Mesenchymal stem cell (in vitro differentiated cells and primary cell): ENCODE data around the gene DIP2B.

ENCODE experiments used
- DNase-seq: peaks from one replicate; pipeline ENCODE4 v3.0.0-alpha.2; 2013
- H2AFZ ChIP-seq: one replicate; pipeline ENCODE4 v1.6.1; 2013; ENCODE audit warnings: low read depth, mild to moderate bottlenecking, control low read depth, inconsistent platforms, low read length, moderate library complexity
- H2AK5ac ChIP-seq: 2 replicates; pipeline ENCODE4 v1.6.1; 2013; ENCODE audit warnings: low read length, moderate library complexity, mild to moderate bottlenecking, inconsistent platforms; ENCODE audit not compliant: severe bottlenecking
- H2BK120ac ChIP-seq: one replicate; pipeline ENCODE4 v1.6.1; 2013; ENCODE audit warnings: low read depth, mild to moderate bottlenecking, inconsistent platforms, low read length, moderate library complexity
- H2BK12ac ChIP-seq, 2 experiments: one replicate each; pipeline ENCODE4 v1.6.1; 2013; ENCODE audit warnings: inconsistent platforms in 2 of 2, low read length in 2 of 2, mild to moderate bottlenecking in 2 of 2, moderate library complexity in 2 of 2, control low read depth in 1 of 2
- H2BK15ac ChIP-seq: one replicate; pipeline ENCODE4 v1.6.1; 2013; ENCODE audit warnings: mild to moderate bottlenecking, low read depth, inconsistent platforms; ENCODE audit not compliant: poor library complexity, severe bottlenecking
- H2BK5ac ChIP-seq: 2 replicates; pipeline ENCODE4 v1.6.1; 2013; ENCODE audit warnings: low read depth, mild to moderate bottlenecking, low read length, control low read depth, inconsistent platforms; ENCODE audit not compliant: poor library complexity, severe bottlenecking
- H3K14ac ChIP-seq, 2 experiments: one replicate each; pipeline ENCODE4 v1.6.1; 2013; ENCODE audit warnings: inconsistent platforms in 2 of 2, low read length in 2 of 2, control low read depth in 1 of 2, mild to moderate bottlenecking in 1 of 2, moderate library complexity in 1 of 2
- H3K18ac ChIP-seq, 2 experiments: one replicate each; pipeline ENCODE4 v1.6.1; 2013; ENCODE audit warnings: inconsistent platforms in 2 of 2, low read length in 2 of 2, control low read depth in 1 of 2, low read depth in 1 of 2, mild to moderate bottlenecking in 1 of 2
- H3K23ac ChIP-seq, 2 experiments: one replicate each; pipeline ENCODE4 v1.6.1; 2013; ENCODE audit warnings: inconsistent platforms in 2 of 2, low read length in 2 of 2, mild to moderate bottlenecking in 2 of 2, moderate library complexity in 2 of 2, control low read depth in 1 of 2
- H3K27ac ChIP-seq: 2 replicates; pipeline ENCODE4 v1.5.1; 2013; ENCODE audit warnings: mild to moderate bottlenecking, moderate library complexity, low read length, control low read depth, inconsistent platforms; ENCODE audit not compliant: poor library complexity, severe bottlenecking
- H3K27me3 ChIP-seq, 2 experiments: 2 replicates each; pipeline versions ENCODE4 v1.6.1 to v1.7.0; 2013; ENCODE audit warnings: low read length in 2 of 2, mild to moderate bottlenecking in 2 of 2, moderate library complexity in 2 of 2, control low read depth in 1 of 2, inconsistent platforms in 1 of 2; ENCODE audit not compliant: control insufficient read depth in 1 of 2, insufficient read depth in 1 of 2
- H3K36me3 ChIP-seq, 2 experiments: 2 replicates each; pipeline versions ENCODE4 v1.6.1 to v1.7.0; 2013; ENCODE audit warnings: low read length in 2 of 2, control low read depth in 1 of 2, inconsistent platforms in 1 of 2, low read depth in 1 of 2, mild to moderate bottlenecking in 1 of 2; ENCODE audit not compliant: insufficient read depth in 2 of 2, control insufficient read depth in 1 of 2
- H3K4ac ChIP-seq, 2 experiments: one replicate each; pipeline ENCODE4 v1.6.1; 2013; ENCODE audit warnings: inconsistent platforms in 2 of 2, low read length in 2 of 2, mild to moderate bottlenecking in 2 of 2, moderate library complexity in 2 of 2, control low read depth in 1 of 2, low read depth in 1 of 2
- H3K4me1 ChIP-seq: 2 replicates; pipeline ENCODE4 v1.6.1; 2013; ENCODE audit warnings: low read depth, low read length, control low read depth; ENCODE audit not compliant: control insufficient read depth, insufficient read depth
- H3K4me2 ChIP-seq: 2 replicates; pipeline ENCODE4 v1.6.1; 2013; ENCODE audit warnings: low read length, mild to moderate bottlenecking, inconsistent platforms; ENCODE audit not compliant: poor library complexity, severe bottlenecking
- H3K4me3 ChIP-seq, 2 experiments: 2 replicates each; pipeline versions ENCODE4 v1.5.1 to v1.7.0; 2013; ENCODE audit warnings: low read length in 2 of 2, mild to moderate bottlenecking in 2 of 2, control low read depth in 1 of 2, low read depth in 1 of 2; ENCODE audit not compliant: insufficient read depth in 1 of 2
- H3K79me1 ChIP-seq: replicated peaks from 2 replicates; pipeline ENCODE4 v1.6.1; 2013; ENCODE audit warnings: mild to moderate bottlenecking, control low read depth, low read length, inconsistent platforms; ENCODE audit not compliant: poor library complexity, severe bottlenecking
- H3K9ac ChIP-seq: 2 replicates; pipeline ENCODE4 v1.7.0; 2013; ENCODE audit warnings: mild to moderate bottlenecking, low read length, moderate library complexity
- H3K9me3 ChIP-seq: 2 replicates; pipeline ENCODE4 v1.7.0; 2013; ENCODE audit warnings: mild to moderate bottlenecking, low read length; ENCODE audit not compliant: control insufficient read depth
- H4K8ac ChIP-seq: one replicate; pipeline ENCODE4 v1.6.1; 2013; ENCODE audit warnings: inconsistent platforms, mild to moderate bottlenecking, low read length, moderate library complexity
- H4K91ac ChIP-seq: one replicate; pipeline ENCODE4 v1.6.1; 2013; ENCODE audit warnings: mild to moderate bottlenecking, low read length, inconsistent platforms
- WGBS: methylation state at CpG from one replicate; pipeline ENCODE4 v1.1.7; 2013; ENCODE audit warnings: mixed read lengths; 5-methylcytosine and 5-hydroxymethylcytosine counted together

DIP2B gene

DNA sequence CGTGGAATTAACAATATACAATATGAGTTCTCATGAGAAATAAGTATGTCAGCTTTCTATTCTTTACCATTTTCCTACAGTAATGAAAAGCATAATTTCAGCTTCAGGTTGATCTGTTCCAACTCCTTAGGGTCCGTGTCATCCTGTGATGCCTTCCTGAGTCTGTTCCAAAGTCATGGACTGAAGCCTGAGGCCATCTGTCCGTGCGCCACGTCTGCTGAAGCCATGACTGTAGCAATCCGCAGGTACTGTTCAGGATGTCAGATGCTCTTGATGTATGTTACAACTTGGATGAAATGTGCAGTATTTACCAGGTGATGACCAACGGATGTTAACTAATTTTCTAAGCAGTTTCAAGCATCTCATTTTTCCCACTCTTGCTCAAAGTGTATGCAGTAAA is 192.1 kb downstream of the DIP2B start:
- no peaks in the 10 kb centered on the region for H3K9me3 ChIP-seq
- H2BK12ac ChIP-seq, result no peak overlapping the region
- no peak overlapping the region for H3K9ac ChIP-seq
- H3K23ac ChIP-seq, result no peak overlapping the region
- H2BK15ac ChIP-seq, result no peak overlapping the region
- H3K14ac ChIP-seq, result no peak overlapping the region
- no peak overlapping the region for H4K91ac ChIP-seq
- no peak overlapping the region for H3K4me3 ChIP-seq
- H2AFZ ChIP-seq, result no peak overlapping the region
- no peak for DNase-seq
- H2AK5ac ChIP-seq, result no peak overlapping the region
- no peak overlapping the region for H4K8ac ChIP-seq
- peaks cover 20 to 81% of the 10 kb centered on the region in 2 experiments for H3K36me3 ChIP-seq
- H3K27me3 ChIP-seq, result no peaks in the 10 kb centered on the region
- peaks cover 1% of the 10 kb centered on the region for H3K4me1 ChIP-seq
- H3K27ac ChIP-seq, result no peak overlapping the region
- H3K4ac ChIP-seq, result no peak overlapping the region
- H2BK120ac ChIP-seq, result no peak overlapping the region
- H2BK5ac ChIP-seq, result no peak overlapping the region
- no peak overlapping the region for H3K18ac ChIP-seq
- 100% methylated on average over 5 of the region's 7 CpGs for WGBS
- no peaks in the 10 kb centered on the region for H3K79me1 ChIP-seq
- H3K4me2 ChIP-seq, result no peak overlapping the region

DNA sequence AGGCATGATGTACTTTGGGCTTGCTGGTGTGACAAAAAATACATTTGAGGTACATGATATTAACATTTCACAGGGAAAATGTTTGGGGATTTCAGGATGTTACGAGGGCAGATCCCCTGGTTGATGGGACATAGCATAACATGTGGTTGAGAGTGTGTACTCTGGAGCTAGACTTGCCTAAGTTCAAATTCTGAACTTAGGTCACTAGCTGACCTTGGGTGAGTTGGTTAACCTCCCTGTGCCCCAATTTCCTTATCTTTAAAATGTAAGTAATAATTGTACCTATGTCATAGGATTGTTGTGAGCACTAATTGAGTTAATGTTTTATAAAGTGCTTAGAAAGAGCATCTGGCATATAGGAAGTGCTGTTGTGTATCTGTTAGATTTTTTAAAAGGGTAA is 194.4 kb downstream of the DIP2B start:
- WGBS, result 100% methylated on average over 1 of the region's 1 CpG
- H3K36me3 ChIP-seq, result peaks cover 18 to 71% of the 10 kb centered on the region in 2 experiments
- no peak overlapping the region for H2AK5ac ChIP-seq
- no peak overlapping the region for H4K8ac ChIP-seq
- H2BK120ac ChIP-seq, result no peak overlapping the region
- no peaks in the 10 kb centered on the region for H3K9me3 ChIP-seq
- DNase-seq, result no peak
- no peak overlapping the region for H3K9ac ChIP-seq
- no peak overlapping the region for H3K4me3 ChIP-seq
- H2BK5ac ChIP-seq, result no peak overlapping the region
- H3K14ac ChIP-seq, result no peak overlapping the region
- H3K27ac ChIP-seq, result no peak overlapping the region
- no peak overlapping the region for H2BK15ac ChIP-seq
- H3K27me3 ChIP-seq, result no peaks in the 10 kb centered on the region
- no peak overlapping the region for H3K23ac ChIP-seq
- peaks cover 1% of the 10 kb centered on the region for H3K4me1 ChIP-seq
- no peak overlapping the region for H3K18ac ChIP-seq
- H4K91ac ChIP-seq, result no peak overlapping the region
- H2AFZ ChIP-seq, result no peak overlapping the region
- H3K4me2 ChIP-seq, result no peak overlapping the region
- no peaks in the 10 kb centered on the region for H3K79me1 ChIP-seq
- no peak overlapping the region for H3K4ac ChIP-seq
- H2BK12ac ChIP-seq, result no peak overlapping the region

GRCh38 chr12:50699940-50700339 is 195.2 kb downstream of the DIP2B start:
- Histone ChIP-seq H3K4me3 (no peak overlapping the region), H2BK15ac (no peak overlapping the region), H3K4ac (no peak overlapping the region), H3K23ac (no peak overlapping the region), H3K36me3 (peaks cover 17 to 76% of the 10 kb centered on the region in 2 experiments), H3K4me1 (peaks cover 1% of the 10 kb centered on the region), H3K79me1 (no peaks in the 10 kb centered on the region), H3K27ac (no peak overlapping the region), H3K27me3 (no peaks in the 10 kb centered on the region), H2AFZ (no peak overlapping the region), H3K9me3 (no peaks in the 10 kb centered on the region), H3K18ac (no peak overlapping the region), H2BK5ac (no peak overlapping the region), H4K8ac (no peak overlapping the region), H2BK12ac (no peak overlapping the region), H2AK5ac (no peak overlapping the region), H3K14ac (no peak overlapping the region), H4K91ac (no peak overlapping the region), H2BK120ac (no peak overlapping the region), H3K4me2 (no peak overlapping the region), H3K9ac (no peak overlapping the region)
- no peak for DNase-seq
- WGBS, result 95% methylated on average over 6 of the region's 6 CpGs

- Histone ChIP-seq H2AFZ (no peak overlapping the region), H3K36me3 (peaks cover 18 to 68% of the 10 kb centered on the region in 2 experiments), H3K4ac (no peak overlapping the region), H2BK15ac (no peak overlapping the region), H3K9ac (no peak overlapping the region), H2AK5ac (no peak overlapping the region), H3K27ac (no peak overlapping the region), H2BK12ac (no peak overlapping the region), H3K4me1 (no peaks in the 10 kb centered on the region), H3K18ac (no peak overlapping the region), H4K8ac (no peak overlapping the region), H3K9me3 (no peaks in the 10 kb centered on the region), H3K79me1 (no peaks in the 10 kb centered on the region), H3K4me3 (no peak overlapping the region), H3K4me2 (no peak overlapping the region), H2BK120ac (no peak overlapping the region), H3K14ac (no peak overlapping the region), H3K27me3 (no peaks in the 10 kb centered on the region), H3K23ac (no peak overlapping the region), H4K91ac (no peak overlapping the region), H2BK5ac (no peak overlapping the region)
- no peak for DNase-seq
Measured at GRCh38 chr12:50706606-50707005, 201.8 kb downstream of the DIP2B start.
